HepG2 (cell line): ENCODE measurements around the gene ADRA2B. TPM values are rescaled to one million over a fixed set of nuclear protein-coding genes. Genes with fewer than 3 reads are reported as not detected.

Experiments
- ATAC-seq: fragments of 200-7000 bp; cut with Tn5 transposase; 3 replicates; pipeline ENCODE4 v1.9.1; 2020; ENCODE audit warnings: mild to moderate bottlenecking, moderate library complexity
- BruUV-seq: library from RNA; stranded (reverse); fragments of 400-500 nt; replicated peaks from 2 replicates; lab custom pipeline; 2021; lab: Mats Ljungman, UMichigan
- CTCF ChIA-PET: fragments of 300-600 bp; formaldehyde crosslinking; extraction: SDS; loops from one replicate; lab custom pipeline; 2021; ENCODE audit warnings: low total read pairs, inconsistent platforms, low intra/inter-chr PET ratio; lab: Yijun Ruan, JAX
- POLR2A ChIA-PET: fragments of 350-600 bp; sonication (Branson Sonifier 250); formaldehyde crosslinking; loops from one replicate; lab custom pipeline; 2020; ENCODE audit warnings: antibody characterized with exemption, inconsistent platforms; lab: Yijun Ruan, JAX
- DNase-seq: peaks from one replicate; pipeline ENCODE4 v3.0.0-alpha.2; 2015; ENCODE audit warnings: low spot score
- FAIRE-seq: peaks from 3 replicates; lab custom pipeline; 2011; peaks lifted over from hg19 to GRCh38; lab: Jason Lieb, UNC
- H2AFZ ChIP-seq: one replicate; pipeline ENCODE4 v1.6.1; 2011; ENCODE audit warnings: low read length, inconsistent platforms
- H3K27ac ChIP-seq: fragments of 300-600 bp; 3 replicates; pipeline ENCODE4 v1.8.0; 2011; ENCODE audit warnings: mixed run types, mild to moderate bottlenecking, mixed read lengths, low read length, inconsistent platforms; ENCODE audit not compliant: insufficient read depth; ENCODE audit errors: extremely low read length
- H3K27me3 ChIP-seq, 2 experiments: fragments of 200-600 bp in 1 of 2; 2 replicates in 1 of 2; 3 replicates in 1 of 2; pipeline versions ENCODE4 v1.6.0 to v1.8.0; 2011; ENCODE audit warnings: low read length in 2 of 2, mild to moderate bottlenecking in 2 of 2, moderate library complexity in 2 of 2, inconsistent platforms in 1 of 2; ENCODE audit not compliant: insufficient read depth in 2 of 2, control insufficient read depth in 1 of 2
- H3K36me3 ChIP-seq, 2 experiments: fragments of 200-600 bp in 1 of 2; replicated peaks in 1 of 2; 2 replicates in 1 of 2; 3 replicates in 1 of 2; pipeline versions ENCODE4 v1.5.1 to v1.8.0; 2011; ENCODE audit warnings: low read length in 2 of 2, inconsistent platforms in 1 of 2; ENCODE audit not compliant: insufficient read depth in 2 of 2, control insufficient read depth in 1 of 2
- H3K4me1 ChIP-seq: 2 replicates; pipeline ENCODE4 v1.5.1; 2012; ENCODE audit warnings: low read length, inconsistent platforms; ENCODE audit not compliant: insufficient read depth
- H3K4me2 ChIP-seq: 2 replicates; pipeline ENCODE4 v1.6.0; 2011; ENCODE audit warnings: low read depth, low read length, inconsistent platforms
- H3K4me3 ChIP-seq, 3 experiments: fragments of 200-600 bp in 1 of 3; sonication (generic), shearing (Covaris generic) in 1 of 3; replicated peaks in 1 of 3; 2 replicates each; pipeline ENCODE4 v1.5.1; 2011 to 2016; ENCODE audit warnings: low read length in 3 of 3, inconsistent platforms in 2 of 3, low read depth in 2 of 3, mild to moderate bottlenecking in 2 of 3, control low read depth in 1 of 3, mixed read lengths in 1 of 3; ENCODE audit not compliant: insufficient read depth in 1 of 3
- H3K79me2 ChIP-seq: one replicate; pipeline ENCODE4 v1.6.1; 2011; ENCODE audit warnings: low read length, inconsistent platforms; ENCODE audit not compliant: insufficient read depth
- H3K9ac ChIP-seq: 2 replicates; pipeline ENCODE4 v1.6.0; 2011; ENCODE audit warnings: mild to moderate bottlenecking, low read depth, low read length, inconsistent platforms; ENCODE audit not compliant: insufficient read depth
- H3K9me3 ChIP-seq: 2 replicates; pipeline ENCODE4 v1.5.1; 2012; ENCODE audit warnings: mild to moderate bottlenecking, low read length
- H4K20me1 ChIP-seq: 2 replicates; pipeline ENCODE4 v1.6.0; 2011; ENCODE audit warnings: inconsistent platforms, mild to moderate bottlenecking, low read length, moderate library complexity; ENCODE audit not compliant: insufficient read depth
- ADNP ChIP-seq: sonication (generic); formaldehyde crosslinking; IDR thresholded peaks from 2 replicates; pipeline ENCODE4 v1.4.0; 2020; ENCODE audit warnings: missing genetic modification reagents
- ARNT2 ChIP-seq: sonication (generic); formaldehyde crosslinking; IDR thresholded peaks from 2 replicates; pipeline ENCODE4 v1.8.0; 2022; ENCODE audit warnings: mild to moderate bottlenecking, low read depth, missing genetic modification reagents, moderate library complexity
- CREM ChIP-seq, 2 experiments: sonication (generic) in 1 of 2; formaldehyde crosslinking in 1 of 2; IDR thresholded peaks; 2 replicates each; pipeline versions ENCODE4 v1.4.0 to v1.6.1; 2016 to 2020; ENCODE audit warnings: antibody characterized with exemption in 1 of 2, mild to moderate bottlenecking in 1 of 2, missing genetic modification reagents in 1 of 2
- DRAP1 ChIP-seq: IDR thresholded peaks from 2 replicates; pipeline ENCODE4 v1.6.1; 2016; ENCODE audit warnings: missing genetic modification reagents, missing compliant biosample characterization
- FLYWCH1 ChIP-seq: sonication (generic); formaldehyde crosslinking; IDR thresholded peaks from 2 replicates; pipeline ENCODE4 v1.8.1; 2023; ENCODE audit warnings: mild to moderate bottlenecking, missing genetic modification reagents
- GATAD2A ChIP-seq: IDR thresholded peaks from 2 replicates; pipeline ENCODE4 v1.6.1; 2016
- GLMP ChIP-seq: sonication (generic); formaldehyde crosslinking; IDR thresholded peaks from 2 replicates; pipeline ENCODE4 v1.9.0; 2021; ENCODE audit warnings: missing genetic modification reagents, mild to moderate bottlenecking, borderline replicate concordance
- GZF1 ChIP-seq: sonication (generic); formaldehyde crosslinking; IDR thresholded peaks from 2 replicates; pipeline ENCODE4 v1.5.1; 2020; ENCODE audit warnings: mild to moderate bottlenecking, missing genetic modification reagents
- KLF9 ChIP-seq: IDR thresholded peaks from 2 replicates; pipeline ENCODE4 v1.6.1; 2016; ENCODE audit warnings: low read depth
- NAIF1 ChIP-seq: sonication (generic); formaldehyde crosslinking; IDR thresholded peaks from 2 replicates; pipeline ENCODE4 v1.5.0; 2020; ENCODE audit warnings: mild to moderate bottlenecking, missing genetic modification reagents, borderline replicate concordance
- SAFB2 ChIP-seq: sonication (generic); formaldehyde crosslinking; IDR thresholded peaks from 2 replicates; pipeline ENCODE4 v1.5.1; 2020; ENCODE audit warnings: missing genetic modification reagents, low read depth, mild to moderate bottlenecking, borderline replicate concordance
- SMARCC2 ChIP-seq: fragments of 450-650 bp; IDR thresholded peaks from 2 replicates; pipeline ENCODE4 v1.6.1; 2017; ENCODE audit warnings: antibody characterized with exemption, mild to moderate bottlenecking
- SPEN ChIP-seq: sonication (generic); formaldehyde crosslinking; IDR thresholded peaks from 2 replicates; pipeline ENCODE4 v1.5.1; 2020; ENCODE audit warnings: low read depth, mild to moderate bottlenecking, missing genetic modification reagents
- STAT5B ChIP-seq: sonication (generic); formaldehyde crosslinking; IDR thresholded peaks from 2 replicates; pipeline ENCODE4 v1.4.0; 2020; ENCODE audit warnings: missing genetic modification reagents
- ZBTB44 ChIP-seq: sonication (generic); formaldehyde crosslinking; IDR thresholded peaks from 2 replicates; pipeline ENCODE4 v1.4.0; 2020; ENCODE audit warnings: missing genetic modification reagents
- ZFP37 ChIP-seq: sonication (generic); formaldehyde crosslinking; IDR thresholded peaks from 2 replicates; pipeline ENCODE4 v1.4.0; 2020; ENCODE audit warnings: missing genetic modification reagents, borderline replicate concordance
- ZFP41 ChIP-seq: sonication (generic); formaldehyde crosslinking; IDR thresholded peaks from 2 replicates; pipeline ENCODE4 v1.4.0; 2020; ENCODE audit warnings: mild to moderate bottlenecking, missing genetic modification reagents, borderline replicate concordance
- ZNF143 ChIP-seq: sonication (generic); formaldehyde crosslinking; IDR thresholded peaks from 2 replicates; pipeline ENCODE4 v1.4.0; 2020; ENCODE audit warnings: missing genetic modification reagents
- ZNF260 ChIP-seq: sonication (generic); formaldehyde crosslinking; IDR thresholded peaks from 2 replicates; pipeline ENCODE4 v1.4.0; 2020; ENCODE audit warnings: missing genetic modification reagents, low read depth, mild to moderate bottlenecking, borderline replicate concordance
- ZNF382 ChIP-seq: sonication (generic); formaldehyde crosslinking; IDR thresholded peaks from 2 replicates; pipeline ENCODE4 v1.5.0; 2020; ENCODE audit warnings: missing genetic modification reagents, mild to moderate bottlenecking, borderline replicate concordance
- ZNF383 ChIP-seq: sonication (generic); formaldehyde crosslinking; IDR thresholded peaks from 2 replicates; pipeline ENCODE4 v1.4.0; 2020; ENCODE audit warnings: missing genetic modification reagents, mild to moderate bottlenecking, borderline replicate concordance
- ZNF605 ChIP-seq: sonication (generic); formaldehyde crosslinking; IDR thresholded peaks from 2 replicates; pipeline ENCODE4 v1.8.0; 2022; ENCODE audit warnings: mild to moderate bottlenecking, missing genetic modification reagents
- ZNF75D ChIP-seq: sonication (generic); formaldehyde crosslinking; IDR thresholded peaks from 2 replicates; pipeline ENCODE4 v1.8.1; 2023; ENCODE audit warnings: missing genetic modification reagents, mild to moderate bottlenecking, borderline replicate concordance
- ZNF839 ChIP-seq: sonication (generic); formaldehyde crosslinking; IDR thresholded peaks from 2 replicates; pipeline ENCODE4 v1.4.0; 2020; ENCODE audit warnings: missing genetic modification reagents, mild to moderate bottlenecking, borderline replicate concordance
- WGBS: methylation state at CpG from one replicate; pipeline ENCODE4 v1.1.6; 2017; ENCODE audit warnings: low lambda C conversion rate; 5-methylcytosine and 5-hydroxymethylcytosine counted together
- in situ Hi-C: cut with HindIII; loops from 2 replicates; pipeline ENCODE4 v1.10.0; 2017; ENCODE audit warnings: low pct_unique_long_range_greater_than_20kb; ENCODE audit not compliant: extremely low pct_ligation_motif_present
- intact Hi-C: fragments of 100-400 bp; cut with micrococcal nuclease; formaldehyde crosslinking; loops from one replicate; pipeline ENCODE4 v1.10.0; 2022; ENCODE audit not compliant: unreplicated experiment
- polyA plus RNA-seq, 8 experiments: library from polyadenylated mRNA; depleted of rRNA in 3 of 8; stranded (reverse) in 7 of 8; unstranded in 1 of 8; fragments of >200 nt; fragmentation: Illumina TruSeq in 4 of 8; extraction: Trizol in 4 of 8; gene quantifications; 2 replicates each; pipeline versions ENCODE4 v1.2.1 to v1.2.3, GENCODE V29; 2011 to 2016; ENCODE audit warnings: low read depth in 4 of 8, missing spikeins in 1 of 8, mixed read lengths in 1 of 8; ENCODE audit not compliant: insufficient read depth in 1 of 8
- total RNA-seq, 5 experiments: library from RNA; depleted of rRNA; stranded (reverse); fragments of >200 nt; fragmentation: Illumina TruSeq; extraction: Trizol; gene quantifications; 2 replicates each; pipeline ENCODE4 v1.2.3, GENCODE V29; 2016; ENCODE audit warnings: low read depth in 1 of 5

Gene ADRA2B
- total and polyA plus RNA-seq, 2 of the 13 experiments (the other 11 are each of a cell fraction or from before 2014, with no cell fraction given), result not detected

GRCh38 chr2:96135171-96135570 lies 18.8 kb upstream of the ADRA2B start (continued):
- TF ChIP-seq ARNT2 (CRISPR knock-in tag), result no peak
- TF ChIP-seq GZF1 (CRISPR knock-in tag), result no peak
- TF ChIP-seq ZBTB44 (CRISPR knock-in tag), result no peak
- TF ChIP-seq FLYWCH1 (CRISPR knock-in tag), result no peak
- no peak for TF ChIP-seq ZNF75D
- TF ChIP-seq ZNF260 (CRISPR knock-in tag), result no peak
- no peak for TF ChIP-seq ZNF839 (CRISPR knock-in tag)
- no peak for TF ChIP-seq ZNF605 (CRISPR knock-in tag)
- no peak for TF ChIP-seq KLF9 (CRISPR knock-in tag)

GRCh38 chr2:96134421-96134820 lies 18.1 kb upstream of the ADRA2B start:
- BruUV-seq, result no TSS peak
- no peaks in the 10 kb centered on the region for H4K20me1 ChIP-seq
- in situ Hi-C loops, result loop anchor here (25.0 kb wide), 1 partner anchor 378 kb away; the partner anchor contains the start of gene NEURL3
- no peaks in the 10 kb centered on the region for H3K4me1 ChIP-seq
- peaks cover 29 to 85% of the 10 kb centered on the region in 2 experiments for H3K27me3 ChIP-seq
- ATAC-seq (no peak), FAIRE-seq (no peak), DNase-seq (no peak)
- no peaks in the 10 kb centered on the region for H3K36me3 ChIP-seq
- intact Hi-C loops, result no loop called here
- H3K27ac ChIP-seq, result no peak overlapping the region
- H3K9me3 ChIP-seq, result no peaks in the 10 kb centered on the region
- no peak overlapping the region for H2AFZ ChIP-seq
- no peaks in the 10 kb centered on the region for H3K79me2 ChIP-seq
- H3K4me3 ChIP-seq, result no peak overlapping the region
- CTCF ChIA-PET, result no interaction called here
- POLR2A ChIA-PET, result no interaction called here
- H3K9ac ChIP-seq, result no peak overlapping the region
- H3K4me2 ChIP-seq, result no peak overlapping the region
- whole genome bisulfite sequencing, result 10% methylated on average over 4 of the region's 11 CpGs
- TF ChIP-seq CREM (IDR thresholded peaks at IDR 0.05) (no peak), CREM (CRISPR knock-in tag; IDR thresholded peaks at IDR 0.05) (no peak), NAIF1 (no peak), SPEN (CRISPR knock-in tag) (no peak), ZNF605 (CRISPR knock-in tag) (no peak), STAT5B (CRISPR knock-in tag) (no peak), ADNP (CRISPR knock-in tag) (no peak), ZNF382 (CRISPR knock-in tag) (no peak), ZFP37 (CRISPR knock-in tag) (no peak), SAFB2 (CRISPR knock-in tag) (no peak), ZFP41 (CRISPR knock-in tag) (no peak), GLMP (CRISPR knock-in tag) (no peak), ZNF143 (CRISPR knock-in tag) (no peak), GATAD2A (CRISPR knock-in tag) (no peak), ZNF383 (CRISPR knock-in tag) (no peak), DRAP1 (CRISPR knock-in tag) (no peak), SMARCC2 (no peak)
